ENCODE data around the gene COL8A1.

DNA sequence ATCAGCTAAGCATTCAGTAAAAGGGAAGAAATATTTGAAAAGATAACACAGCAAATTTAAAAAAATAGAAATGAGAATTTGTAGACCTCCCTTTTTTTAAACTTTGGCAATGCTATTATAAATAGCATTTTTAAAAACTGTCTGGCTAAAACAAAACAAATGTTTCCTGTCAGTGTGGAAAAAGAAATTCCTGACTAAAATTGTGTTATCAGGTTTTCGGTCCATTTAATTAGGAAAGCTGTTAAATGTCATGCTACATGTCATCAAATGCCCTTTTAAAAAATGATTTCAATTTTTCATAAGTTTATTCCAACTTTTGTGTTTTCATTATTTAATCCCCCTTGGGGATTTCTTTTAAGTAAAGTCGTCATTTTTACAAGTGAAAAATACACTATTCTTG is 29.6 kb downstream of the COL8A1 start:
- no peak for TF ChIP-seq TCF7L2 (IDR thresholded peaks at IDR 0.05; ENCODE audit: low read depth, low read length)
- TF ChIP-seq, protein P1, sequence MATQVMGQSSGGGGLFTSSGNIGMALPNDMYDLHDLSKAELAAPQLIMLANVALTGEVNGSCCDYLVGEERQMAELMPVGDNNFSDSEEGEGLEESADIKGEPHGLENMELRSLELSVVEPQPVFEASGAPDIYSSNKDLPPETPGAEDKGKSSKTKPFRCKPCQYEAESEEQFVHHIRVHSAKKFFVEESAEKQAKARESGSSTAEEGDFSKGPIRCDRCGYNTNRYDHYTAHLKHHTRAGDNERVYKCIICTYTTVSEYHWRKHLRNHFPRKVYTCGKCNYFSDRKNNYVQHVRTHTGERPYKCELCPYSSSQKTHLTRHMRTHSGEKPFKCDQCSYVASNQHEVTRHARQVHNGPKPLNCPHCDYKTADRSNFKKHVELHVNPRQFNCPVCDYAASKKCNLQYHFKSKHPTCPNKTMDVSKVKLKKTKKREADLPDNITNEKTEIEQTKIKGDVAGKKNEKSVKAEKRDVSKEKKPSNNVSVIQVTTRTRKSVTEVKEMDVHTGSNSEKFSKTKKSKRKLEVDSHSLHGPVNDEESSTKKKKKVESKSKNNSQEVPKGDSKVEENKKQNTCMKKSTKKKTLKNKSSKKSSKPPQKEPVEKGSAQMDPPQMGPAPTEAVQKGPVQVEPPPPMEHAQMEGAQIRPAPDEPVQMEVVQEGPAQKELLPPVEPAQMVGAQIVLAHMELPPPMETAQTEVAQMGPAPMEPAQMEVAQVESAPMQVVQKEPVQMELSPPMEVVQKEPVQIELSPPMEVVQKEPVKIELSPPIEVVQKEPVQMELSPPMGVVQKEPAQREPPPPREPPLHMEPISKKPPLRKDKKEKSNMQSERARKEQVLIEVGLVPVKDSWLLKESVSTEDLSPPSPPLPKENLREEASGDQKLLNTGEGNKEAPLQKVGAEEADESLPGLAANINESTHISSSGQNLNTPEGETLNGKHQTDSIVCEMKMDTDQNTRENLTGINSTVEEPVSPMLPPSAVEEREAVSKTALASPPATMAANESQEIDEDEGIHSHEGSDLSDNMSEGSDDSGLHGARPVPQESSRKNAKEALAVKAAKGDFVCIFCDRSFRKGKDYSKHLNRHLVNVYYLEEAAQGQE (IDR thresholded peaks at IDR 0.05; ENCODE audit: insufficient read depth in 1 of 2, low read depth in 2 of 2, low read length in 1 of 2): no peak
- TF ChIP-seq, protein P2, sequence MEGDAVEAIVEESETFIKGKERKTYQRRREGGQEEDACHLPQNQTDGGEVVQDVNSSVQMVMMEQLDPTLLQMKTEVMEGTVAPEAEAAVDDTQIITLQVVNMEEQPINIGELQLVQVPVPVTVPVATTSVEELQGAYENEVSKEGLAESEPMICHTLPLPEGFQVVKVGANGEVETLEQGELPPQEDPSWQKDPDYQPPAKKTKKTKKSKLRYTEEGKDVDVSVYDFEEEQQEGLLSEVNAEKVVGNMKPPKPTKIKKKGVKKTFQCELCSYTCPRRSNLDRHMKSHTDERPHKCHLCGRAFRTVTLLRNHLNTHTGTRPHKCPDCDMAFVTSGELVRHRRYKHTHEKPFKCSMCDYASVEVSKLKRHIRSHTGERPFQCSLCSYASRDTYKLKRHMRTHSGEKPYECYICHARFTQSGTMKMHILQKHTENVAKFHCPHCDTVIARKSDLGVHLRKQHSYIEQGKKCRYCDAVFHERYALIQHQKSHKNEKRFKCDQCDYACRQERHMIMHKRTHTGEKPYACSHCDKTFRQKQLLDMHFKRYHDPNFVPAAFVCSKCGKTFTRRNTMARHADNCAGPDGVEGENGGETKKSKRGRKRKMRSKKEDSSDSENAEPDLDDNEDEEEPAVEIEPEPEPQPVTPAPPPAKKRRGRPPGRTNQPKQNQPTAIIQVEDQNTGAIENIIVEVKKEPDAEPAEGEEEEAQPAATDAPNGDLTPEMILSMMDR (IDR thresholded peaks at IDR 0.05): no peak

All from Panc1 (cell line).